ENCODE measurements around the gene PLEKHA8. TPM values are rescaled to one million over a fixed set of nuclear protein-coding genes. Genes with fewer than 3 reads are reported as not detected.

The PLEKHA8 gene
- total and polyA plus RNA-seq, 8 donors: 2.2 to 18.5 (median 6.0) TPM

GRCh38 chr7:30023524-30023923 lies 4.7 kb upstream of the PLEKHA8 start:
- 94 to 98% (median 96%) methylated on average over 6 of the region's 6 CpGs for WGBS, 5 donors
- H3K4me3 ChIP-seq: no peak overlapping the region
- H3K27me3 ChIP-seq: no peaks in the 10 kb centered on the region
- H3K36me3 ChIP-seq: peaks cover 0 to 4% (median under 1%) of the 10 kb centered on the region in 4 donors
- H3K9me3 ChIP-seq: no peaks in the 10 kb centered on the region
- H3K4me1 ChIP-seq: peaks cover 7 to 52% (median 35%) of the 10 kb centered on the region in 4 donors
- no peak for DNase-seq
- intact Hi-C loops (cut with DNase I; ENCODE audit: low total_unique reads): no loop called here
- TF ChIP-seq POLR2A (IDR thresholded peaks at IDR 0.05) (no peak), EP300 (IDR thresholded peaks at IDR 0.05) (no peak), POLR2AphosphoS5 (IDR thresholded peaks at IDR 0.05) (no peak), CTCF (IDR thresholded peaks at IDR 0.05) (no peak)
- no peak overlapping the region for H3K27ac ChIP-seq

- Histone ChIP-seq H3K9me3 (no peaks in the 10 kb centered on the region), H3K4me1 (peaks cover 20 to 62% (median 51%) of the 10 kb centered on the region in 4 donors), H3K4me3 (peak within 1 kb of the TSS; percentile 74 to 98 (median 94)), H3K27me3 (no peaks in the 10 kb centered on the region), H3K27ac (peak within 1 kb of the TSS; percentile 88 to 94 (median 94)), H3K36me3 (no peaks in the 10 kb centered on the region)
- intact Hi-C loops (cut with DNase I; ENCODE audit: low total_unique reads): no loop called here
- peak; percentile 34 to 78 (median 55) for TF ChIP-seq POLR2AphosphoS5 (IDR thresholded peaks at IDR 0.05)
- no peak for TF ChIP-seq EP300 (IDR thresholded peaks at IDR 0.05)
- TF ChIP-seq POLR2A (IDR thresholded peaks at IDR 0.05): no peak
- TF ChIP-seq CTCF (IDR thresholded peaks at IDR 0.05): no peak
- 0 to 1% (median 1%) methylated on average over 28 to 35 of the region's 35 CpGs for WGBS, 5 donors
- peak; percentile 98 to 100 for DNase-seq
These were observed 1.8 kb upstream of the PLEKHA8 start, which contains the start of gene FKBP14 for GRCh38 chr7:30026229-30027064. FKBP14 (minus strand) TSS chr7:30026702; CDS start chr7:30026508, 194 bp downstream.

GRCh38 chr7:30027065-30027456 lies 1.2 kb upstream of the PLEKHA8 start:
- intact Hi-C loops (cut with DNase I; ENCODE audit: low total_unique reads): no loop called here
- TF ChIP-seq CTCF (IDR thresholded peaks at IDR 0.05) (no peak), POLR2AphosphoS5 (IDR thresholded peaks at IDR 0.05) (peak in 1 of 3 donors; percentile 9)
- Histone ChIP-seq H3K9me3 (no peaks in the 10 kb centered on the region), H3K4me3 (peak overlapping the region; percentile 74 to 98 (median 94)), H3K27ac (peak overlapping the region; percentile 88 to 94 (median 94)), H3K27me3 (no peaks in the 10 kb centered on the region), H3K36me3 (no peaks in the 10 kb centered on the region), H3K4me1 (peaks cover 20 to 66% (median 51%) of the 10 kb centered on the region in 4 donors)
- peak in 1 of 2 donors; percentile 79 for DNase-seq
- WGBS, 5 donors: 0 to 1% (median 0%) methylated on average over 10 of the region's 10 CpGs

- peak overlapping the region; percentile 89 to 94 (median 94) for H3K27ac ChIP-seq
- no peak for TF ChIP-seq EP300 (IDR thresholded peaks at IDR 0.05)
- TF ChIP-seq POLR2AphosphoS5 (IDR thresholded peaks at IDR 0.05): no peak
- TF ChIP-seq CTCF (IDR thresholded peaks at IDR 0.05): no peak
- no peak for TF ChIP-seq POLR2A (IDR thresholded peaks at IDR 0.05)
- H3K4me1 ChIP-seq: peaks cover 20 to 73% (median 57%) of the 10 kb centered on the region in 4 donors
- peak overlapping the region; percentile 74 to 98 (median 94) for H3K4me3 ChIP-seq
- intact Hi-C loops (cut with DNase I; ENCODE audit: low total_unique reads): no loop called here
- WGBS, 5 donors: 2 to 4% (median 3%) methylated on average over 9 of the region's 9 CpGs
- no peak for DNase-seq
- no peaks in the 10 kb centered on the region for H3K9me3 ChIP-seq
- H3K36me3 ChIP-seq: no peaks in the 10 kb centered on the region
- no peaks in the 10 kb centered on the region for H3K27me3 ChIP-seq
These were observed 434 bp upstream of the PLEKHA8 start for GRCh38 chr7:30027740-30028215.
